ENCODE data around the gene CELF4. TPM values are rescaled to one million over a fixed set of nuclear protein-coding genes. Genes with fewer than 3 reads are reported as not detected.

Gene CELF4
- polyA plus RNA-seq, 1 experiment, result not detected

GRCh38 chr18:37397814-37398213 lies 167.8 kb downstream of the CELF4 start:
- H3K36me3 ChIP-seq (ENCODE audit: control insufficient read depth, insufficient read depth, low read length), result no peaks in the 10 kb centered on the region
- H3K4me3 ChIP-seq (ENCODE audit: low read depth, low read length), result no peak overlapping the region
- ChIA-PET POLR2A (no interaction called here), CTCF (interaction anchor here (0.8 to 1.5 kb wide), 3 partner anchors 11 to 75 kb away, joined by 3 to 4 read pairs (median 3); no protein-coding TSS in a partner anchor)
- no peak for TF ChIP-seq CTCF (IDR thresholded peaks at IDR 0.05; ENCODE audit: insufficient read depth, low read depth, low read length)
- H3K27me3 ChIP-seq (ENCODE audit: control insufficient read depth, insufficient read depth, low read length), result no peaks in the 10 kb centered on the region
- no peak for DNase-seq (ENCODE audit: low read depth)

GRCh38 chr18:37396971-37397720 lies 168.5 kb downstream of the CELF4 start:
- no peak overlapping the region for H3K4me3 ChIP-seq (ENCODE audit: low read depth, low read length)
- TF ChIP-seq CTCF (IDR thresholded peaks at IDR 0.05; ENCODE audit: insufficient read depth, low read depth, low read length), result no peak
- CTCF ChIA-PET, result interaction anchor here (0.8 to 1.5 kb wide), 3 partner anchors 11 to 76 kb away, joined by 3 to 4 read pairs (median 3); no protein-coding TSS in a partner anchor
- no peaks in the 10 kb centered on the region for H3K36me3 ChIP-seq (ENCODE audit: control insufficient read depth, insufficient read depth, low read length)
- no peak for DNase-seq (ENCODE audit: low read depth)
- no peaks in the 10 kb centered on the region for H3K27me3 ChIP-seq (ENCODE audit: control insufficient read depth, insufficient read depth, low read length)
- POLR2A ChIA-PET, result no interaction called here

DNA sequence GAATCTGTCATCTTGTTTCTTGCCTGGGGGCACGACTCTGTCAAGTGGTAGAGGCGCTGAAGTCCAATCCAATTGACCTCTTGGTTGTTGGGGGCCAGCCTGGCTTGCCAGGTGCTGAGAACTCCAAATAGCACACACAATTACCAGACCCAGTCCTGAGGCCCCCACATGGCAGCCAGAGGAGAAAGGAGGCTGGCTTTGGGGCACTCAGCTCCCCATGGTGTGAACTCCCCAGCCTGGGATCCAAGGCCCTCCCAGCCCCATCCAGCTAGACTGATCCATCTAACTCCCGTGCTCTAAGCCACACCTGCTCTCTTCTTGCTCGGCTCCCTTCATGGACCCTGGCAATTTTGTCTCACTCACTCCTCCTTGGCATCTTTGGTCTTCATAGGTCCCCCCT lies 170.0 kb downstream of the CELF4 start:
- ChIA-PET CTCF (no interaction called here), POLR2A (no interaction called here)
- no peak for TF ChIP-seq CTCF (IDR thresholded peaks at IDR 0.05; ENCODE audit: insufficient read depth, low read depth, low read length)
- DNase-seq (ENCODE audit: low read depth), result no peak
- Histone ChIP-seq H3K4me3 (ENCODE audit: low read depth, low read length) (no peak overlapping the region), H3K27me3 (ENCODE audit: control insufficient read depth, insufficient read depth, low read length) (no peaks in the 10 kb centered on the region), H3K36me3 (ENCODE audit: control insufficient read depth, insufficient read depth, low read length) (no peaks in the 10 kb centered on the region)

DNA sequence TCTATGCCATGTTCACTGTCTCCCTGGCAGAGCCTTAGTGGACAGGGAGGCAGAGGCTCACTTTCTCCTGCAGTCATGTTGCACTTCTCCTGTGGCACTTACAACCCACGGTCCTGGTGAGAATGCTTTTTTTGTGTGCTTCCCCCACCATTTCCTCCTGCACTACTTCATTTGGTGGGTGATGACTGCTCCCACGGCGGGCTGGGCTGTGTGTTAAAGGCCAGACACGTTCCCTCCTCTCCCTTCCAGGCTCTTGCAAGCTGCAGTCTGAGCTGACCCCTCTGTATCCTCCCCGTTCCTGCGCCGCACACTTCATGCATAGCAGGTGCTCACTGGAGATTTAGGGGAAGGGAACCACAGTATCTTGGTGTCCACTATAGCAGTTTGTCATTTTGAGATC lies 170.5 kb downstream of the CELF4 start:
- no peak for TF ChIP-seq CTCF (IDR thresholded peaks at IDR 0.05; ENCODE audit: insufficient read depth, low read depth, low read length)
- CTCF ChIA-PET, result interaction anchor here (1.8 kb wide), 1 partner anchor 9 kb away, joined by 6 read pairs; no protein-coding TSS in a partner anchor
- no peak for DNase-seq (ENCODE audit: low read depth)

GRCh38 chr18:37394610-37394965 lies 171.0 kb downstream of the CELF4 start:
- TF ChIP-seq CTCF (IDR thresholded peaks at IDR 0.05; ENCODE audit: insufficient read depth, low read depth, low read length), result no peak
- DNase-seq (ENCODE audit: low read depth), result no peak
- Histone ChIP-seq H3K4me3 (ENCODE audit: low read depth, low read length) (no peak overlapping the region), H3K36me3 (ENCODE audit: control insufficient read depth, insufficient read depth, low read length) (no peaks in the 10 kb centered on the region), H3K27me3 (ENCODE audit: control insufficient read depth, insufficient read depth, low read length) (no peaks in the 10 kb centered on the region; the same call in 1 of the 2 replicates)
- CTCF ChIA-PET, result interaction anchor here (0.7 to 2.8 kb wide), 6 partner anchors 8 to 143 kb away, joined by 3 to 6 read pairs (median 3); no protein-coding TSS in a partner anchor
- POLR2A ChIA-PET, result interaction anchor here (0.6 kb wide), 1 partner anchor 59 kb away, joined by 3 read pairs; no protein-coding TSS in a partner anchor

More for the DNA sequence above, 170.5 kb downstream of the CELF4 start:
- Histone ChIP-seq H3K27me3 (ENCODE audit: control insufficient read depth, insufficient read depth, low read length) (no peaks in the 10 kb centered on the region), H3K4me3 (ENCODE audit: low read depth, low read length) (no peak overlapping the region), H3K36me3 (ENCODE audit: control insufficient read depth, insufficient read depth, low read length) (no peaks in the 10 kb centered on the region)
- POLR2A ChIA-PET, result no interaction called here
